H9 (cell line): ENCODE data around the gene DALRD3. TPM values are rescaled to one million over a fixed set of nuclear protein-coding genes. Genes with fewer than 3 reads are reported as not detected.

Experiments used
- DNase-seq: peaks from one replicate; pipeline ENCODE4 v3.0.0-alpha.2; 2017
- H2AFZ ChIP-seq: one replicate; pipeline ENCODE4 v1.6.1; 2013; ENCODE audit warnings: mild to moderate bottlenecking, low read length, control low read depth, moderate library complexity
- H2AK5ac ChIP-seq: 2 replicates; pipeline ENCODE4 v1.6.1; 2013; ENCODE audit warnings: low read length, control low read depth, mixed read lengths; ENCODE audit not compliant: insufficient read length
- H2BK120ac ChIP-seq: one replicate; pipeline ENCODE4 v1.6.1; 2013; ENCODE audit warnings: low read depth, mild to moderate bottlenecking, low read length, control low read depth, inconsistent platforms; ENCODE audit not compliant: poor library complexity, severe bottlenecking
- H2BK12ac ChIP-seq: 2 replicates; pipeline ENCODE4 v1.6.1; 2013; ENCODE audit warnings: low read length, control low read depth, mixed read lengths, low read depth; ENCODE audit not compliant: insufficient read length
- H2BK15ac ChIP-seq: 2 replicates; pipeline ENCODE4 v1.6.1; 2013; ENCODE audit warnings: low read depth, low read length, control low read depth
- H2BK20ac ChIP-seq: one replicate; pipeline ENCODE4 v1.6.1; 2013; ENCODE audit warnings: low read depth, mild to moderate bottlenecking, low read length, control low read depth, inconsistent platforms; ENCODE audit not compliant: poor library complexity, severe bottlenecking
- H2BK5ac ChIP-seq: 2 replicates; pipeline ENCODE4 v1.6.1; 2013; ENCODE audit warnings: low read length, control low read depth, mixed read lengths; ENCODE audit not compliant: insufficient read length
- H3K14ac ChIP-seq: 2 replicates; pipeline ENCODE4 v1.6.1; 2013; ENCODE audit warnings: low read length, control low read depth; ENCODE audit not compliant: insufficient read depth
- H3K18ac ChIP-seq: 2 replicates; pipeline ENCODE4 v1.6.1; 2013; ENCODE audit warnings: low read depth, mild to moderate bottlenecking, mixed read lengths, low read length, control low read depth; ENCODE audit not compliant: insufficient read length
- H3K23ac ChIP-seq: 2 replicates; pipeline ENCODE4 v1.6.1; 2013; ENCODE audit warnings: low read length, control low read depth, mixed read lengths, low read depth; ENCODE audit not compliant: insufficient read length
- H3K23me2 ChIP-seq: 2 replicates; pipeline ENCODE4 v1.6.1; 2013; ENCODE audit warnings: low read depth, mild to moderate bottlenecking, mixed read lengths, low read length, control low read depth; ENCODE audit not compliant: insufficient read length, poor library complexity, severe bottlenecking
- H3K27ac ChIP-seq: 2 replicates; pipeline ENCODE4 v1.5.1; 2013; ENCODE audit warnings: low read length, control low read depth, mixed read lengths, low read depth; ENCODE audit not compliant: insufficient read length
- H3K27me3 ChIP-seq: 2 replicates; pipeline ENCODE4 v1.6.1; 2013; ENCODE audit warnings: low read length, control low read depth, inconsistent platforms; ENCODE audit not compliant: insufficient read depth
- H3K4ac ChIP-seq: 2 replicates; pipeline ENCODE4 v1.6.1; 2013; ENCODE audit warnings: low read depth, mild to moderate bottlenecking, control low read depth, inconsistent platforms, low read length, moderate library complexity
- H3K4me1 ChIP-seq: 2 replicates; pipeline ENCODE4 v1.6.1; 2013; ENCODE audit warnings: low read length, control low read depth, inconsistent platforms; ENCODE audit not compliant: insufficient read depth
- H3K4me2 ChIP-seq: 2 replicates; pipeline ENCODE4 v1.6.1; 2013; ENCODE audit warnings: low read length, control low read depth, mixed read lengths; ENCODE audit not compliant: insufficient read length, insufficient read depth
- H3K56ac ChIP-seq: 2 replicates; pipeline ENCODE4 v1.6.1; 2013; ENCODE audit warnings: low read depth, mild to moderate bottlenecking, mixed read lengths, low read length, control low read depth; ENCODE audit not compliant: insufficient read length
- H3K79me1 ChIP-seq: 2 replicates; pipeline ENCODE4 v1.6.1; 2013; ENCODE audit warnings: low read depth, mild to moderate bottlenecking, moderate library complexity, low read length, control low read depth, inconsistent platforms; ENCODE audit not compliant: insufficient read depth, poor library complexity, severe bottlenecking
- H3K79me2 ChIP-seq: 2 replicates; pipeline ENCODE4 v1.6.1; 2013; ENCODE audit warnings: low read length, control low read depth, inconsistent platforms; ENCODE audit not compliant: insufficient read depth
- H3K9ac ChIP-seq: 2 replicates; pipeline ENCODE4 v1.6.1; 2013; ENCODE audit warnings: low read length, control low read depth, mixed read lengths; ENCODE audit not compliant: insufficient read length; ENCODE audit errors: extremely low read depth
- H3K9me3 ChIP-seq: one replicate; pipeline ENCODE4 v1.6.1; 2013; ENCODE audit warnings: low read depth, low read length, inconsistent platforms; ENCODE audit not compliant: control insufficient read depth
- H3T11ph ChIP-seq: one replicate; pipeline ENCODE4 v1.6.1; 2013; ENCODE audit warnings: mild to moderate bottlenecking, low read length, control low read depth, inconsistent platforms
- H4K20me1 ChIP-seq: one replicate; pipeline ENCODE4 v1.6.1; 2013; ENCODE audit not compliant: control insufficient read depth, insufficient read length, insufficient read depth
- H4K5ac ChIP-seq: 2 replicates; pipeline ENCODE4 v1.6.1; 2013; ENCODE audit warnings: low read depth, mild to moderate bottlenecking, mixed read lengths, low read length, control low read depth; ENCODE audit not compliant: insufficient read length
- H4K8ac ChIP-seq: replicated peaks from 2 replicates; pipeline ENCODE4 v1.6.1; 2013; ENCODE audit warnings: low read length, control low read depth, mixed read lengths, low read depth; ENCODE audit not compliant: insufficient read length
- H4K91ac ChIP-seq: 2 replicates; pipeline ENCODE4 v1.6.1; 2013; ENCODE audit warnings: low read depth, mild to moderate bottlenecking, moderate library complexity, mixed read lengths, low read length, control low read depth; ENCODE audit not compliant: insufficient read length
- H3K27ac Mint-ChIP-seq, 3 experiments: 2 replicates in 2 of 3; 3 replicates in 1 of 3; pipeline ENCODE4 v1.8.0; 2020 to 2021; ENCODE audit warnings: mixed read lengths in 3 of 3, mild to moderate bottlenecking in 1 of 3, moderate library complexity in 1 of 3
- H3K27me3 Mint-ChIP-seq: 2 replicates; pipeline ENCODE4 v1.8.0; 2021; ENCODE audit warnings: low read depth, mild to moderate bottlenecking, moderate library complexity, mixed read lengths
- H3K36me3 Mint-ChIP-seq, 3 experiments: 2 replicates in 2 of 3; 3 replicates in 1 of 3; pipeline ENCODE4 v1.8.0; 2020 to 2021; ENCODE audit warnings: low read depth in 3 of 3, mixed read lengths in 3 of 3; ENCODE audit not compliant: insufficient read depth in 1 of 3
- H3K4me1 Mint-ChIP-seq, 2 experiments: 2 replicates each; pipeline ENCODE4 v1.8.0; 2020; ENCODE audit warnings: mixed read lengths in 2 of 2
- H3K4me3 Mint-ChIP-seq, 2 experiments: 2 replicates in 1 of 2; 3 replicates in 1 of 2; pipeline ENCODE4 v1.8.0; 2020 to 2021; ENCODE audit warnings: mild to moderate bottlenecking in 2 of 2, mixed read lengths in 2 of 2, moderate library complexity in 1 of 2
- H3K9me3 Mint-ChIP-seq, 2 experiments: 2 replicates in 1 of 2; 3 replicates in 1 of 2; pipeline ENCODE4 v1.8.0; 2020; ENCODE audit warnings: mild to moderate bottlenecking in 2 of 2, mixed read lengths in 2 of 2, moderate library complexity in 1 of 2
- WGBS: extraction: QIAGEN DNeasy Blood & Tissue Kit; methylation state at CpG from one replicate; pipeline ENCODE4 v1.1.7; 2013; ENCODE audit warnings: missing lambda C conversion rate, low lambda C conversion rate, mixed read lengths; ENCODE audit not compliant: insufficient read length; ENCODE audit errors: extremely low coverage; 5-methylcytosine and 5-hydroxymethylcytosine counted together
- total RNA-seq: library from RNA; stranded (reverse); gene quantifications from 2 replicates; pipeline ENCODE4 v1.2.1, GENCODE V29; 2021
- TF ChIP-seq, protein P1 (sequence below): fragments of 200-600 bp; sonication (generic); conservative IDR thresholded peaks from 3 replicates; pipeline ENCODE4 v1.8.0; 2021; ENCODE audit warnings: antibody characterized with exemption, mild to moderate bottlenecking

The DALRD3 gene
- total RNA-seq, 1 experiment from 2014 or later = 32.3 TPM

DNA sequence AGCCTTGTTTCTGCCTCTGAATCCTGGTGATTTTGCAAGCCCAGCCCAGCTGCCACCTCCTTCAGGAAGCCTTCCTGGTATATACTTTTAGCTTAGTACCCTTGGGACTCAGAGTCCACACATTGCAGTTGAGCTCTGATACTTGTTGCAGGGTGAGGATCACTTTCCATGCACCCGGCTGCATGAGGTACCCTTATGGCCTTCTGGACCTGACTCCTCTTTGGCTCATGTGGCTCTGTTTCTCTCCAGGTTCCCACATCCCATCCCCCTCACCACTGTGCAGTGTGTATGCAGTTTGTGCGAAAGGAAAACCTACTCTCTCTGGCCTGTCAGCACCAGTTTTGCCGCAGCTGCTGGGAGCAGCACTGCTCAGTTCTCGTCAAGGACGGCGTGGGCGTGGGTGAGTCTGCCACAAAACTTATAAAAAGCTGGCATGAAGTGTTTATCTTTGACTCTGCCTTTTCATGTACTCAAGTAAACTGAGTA lies 51.5 kb downstream of the DALRD3 start:
- Histone ChIP-seq H3K18ac (no peak overlapping the region), H4K20me1 (no peaks in the 10 kb centered on the region), H2BK12ac (no peak overlapping the region), H2BK15ac (no peak overlapping the region), H3K23ac (no peak overlapping the region), H3K79me1 (no peaks in the 10 kb centered on the region), H3K14ac (no peak overlapping the region), H3K56ac (no peak overlapping the region), H4K5ac (no peak overlapping the region), H2AK5ac (no peak overlapping the region), H4K91ac (no peak overlapping the region), H3K9me3 (no peaks in the 10 kb centered on the region), H2BK120ac (no peak overlapping the region), H3K9ac (no peak overlapping the region), H3K4me2 (no peak overlapping the region), H2BK5ac (no peak overlapping the region), H4K8ac (no peak overlapping the region), H3K79me2 (no peaks in the 10 kb centered on the region), H3K23me2 (no peaks in the 10 kb centered on the region), H3K27me3 (no peaks in the 10 kb centered on the region; the same call in 1 of the 2 replicates), H2BK20ac (no peak overlapping the region), H2AFZ (no peak overlapping the region), H3K27ac (no peak overlapping the region), H3K4me1 (peaks cover 8% of the 10 kb centered on the region; the same call in 1 of the 2 replicates), H3T11ph (no peak overlapping the region), H3K4ac (no peak overlapping the region)
- H3K4me1 Mint-ChIP-seq = peaks cover 18% of the 10 kb centered on the region in 2 experiments
- H3K36me3 Mint-ChIP-seq = peaks cover 37 to 81% (median 60%) of the 10 kb centered on the region in 3 experiments; a peak in 6 of 7 replicates
- WGBS = no CpG with 5 or more reads among the region's 7 CpGs
- no peaks in the 10 kb centered on the region for H3K9me3 Mint-ChIP-seq
- no peaks in the 10 kb centered on the region for H3K27me3 Mint-ChIP-seq
- no peak overlapping the region for H3K4me3 Mint-ChIP-seq
- TF ChIP-seq, protein P1, sequence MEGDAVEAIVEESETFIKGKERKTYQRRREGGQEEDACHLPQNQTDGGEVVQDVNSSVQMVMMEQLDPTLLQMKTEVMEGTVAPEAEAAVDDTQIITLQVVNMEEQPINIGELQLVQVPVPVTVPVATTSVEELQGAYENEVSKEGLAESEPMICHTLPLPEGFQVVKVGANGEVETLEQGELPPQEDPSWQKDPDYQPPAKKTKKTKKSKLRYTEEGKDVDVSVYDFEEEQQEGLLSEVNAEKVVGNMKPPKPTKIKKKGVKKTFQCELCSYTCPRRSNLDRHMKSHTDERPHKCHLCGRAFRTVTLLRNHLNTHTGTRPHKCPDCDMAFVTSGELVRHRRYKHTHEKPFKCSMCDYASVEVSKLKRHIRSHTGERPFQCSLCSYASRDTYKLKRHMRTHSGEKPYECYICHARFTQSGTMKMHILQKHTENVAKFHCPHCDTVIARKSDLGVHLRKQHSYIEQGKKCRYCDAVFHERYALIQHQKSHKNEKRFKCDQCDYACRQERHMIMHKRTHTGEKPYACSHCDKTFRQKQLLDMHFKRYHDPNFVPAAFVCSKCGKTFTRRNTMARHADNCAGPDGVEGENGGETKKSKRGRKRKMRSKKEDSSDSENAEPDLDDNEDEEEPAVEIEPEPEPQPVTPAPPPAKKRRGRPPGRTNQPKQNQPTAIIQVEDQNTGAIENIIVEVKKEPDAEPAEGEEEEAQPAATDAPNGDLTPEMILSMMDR = no peak
- no peak for DNase-seq
- H3K27ac Mint-ChIP-seq = peak overlapping the region in 2 of 3 experiments; percentile 77 to 96; a peak in 3 of 7 replicates
